HG02763 (cell line): ENCODE measurements around the gene TMEM82.

Source experiments
- ATAC-seq: cut with Tn5 transposase; IDR thresholded peaks from one replicate; pipeline ENCODE4 v1.9.1; 2021; ENCODE audit warnings: mild to moderate bottlenecking, moderate library complexity; ENCODE audit not compliant: unreplicated experiment

The TMEM82 gene

GRCh38 chr1:15734901-15735300 is 7.4 kb upstream of the TMEM82 start:
- ATAC-seq = no peak

- ATAC-seq = no peak
Measured at GRCh38 chr1:15735304-15736037, 6.8 kb upstream of the TMEM82 start.

DNA sequence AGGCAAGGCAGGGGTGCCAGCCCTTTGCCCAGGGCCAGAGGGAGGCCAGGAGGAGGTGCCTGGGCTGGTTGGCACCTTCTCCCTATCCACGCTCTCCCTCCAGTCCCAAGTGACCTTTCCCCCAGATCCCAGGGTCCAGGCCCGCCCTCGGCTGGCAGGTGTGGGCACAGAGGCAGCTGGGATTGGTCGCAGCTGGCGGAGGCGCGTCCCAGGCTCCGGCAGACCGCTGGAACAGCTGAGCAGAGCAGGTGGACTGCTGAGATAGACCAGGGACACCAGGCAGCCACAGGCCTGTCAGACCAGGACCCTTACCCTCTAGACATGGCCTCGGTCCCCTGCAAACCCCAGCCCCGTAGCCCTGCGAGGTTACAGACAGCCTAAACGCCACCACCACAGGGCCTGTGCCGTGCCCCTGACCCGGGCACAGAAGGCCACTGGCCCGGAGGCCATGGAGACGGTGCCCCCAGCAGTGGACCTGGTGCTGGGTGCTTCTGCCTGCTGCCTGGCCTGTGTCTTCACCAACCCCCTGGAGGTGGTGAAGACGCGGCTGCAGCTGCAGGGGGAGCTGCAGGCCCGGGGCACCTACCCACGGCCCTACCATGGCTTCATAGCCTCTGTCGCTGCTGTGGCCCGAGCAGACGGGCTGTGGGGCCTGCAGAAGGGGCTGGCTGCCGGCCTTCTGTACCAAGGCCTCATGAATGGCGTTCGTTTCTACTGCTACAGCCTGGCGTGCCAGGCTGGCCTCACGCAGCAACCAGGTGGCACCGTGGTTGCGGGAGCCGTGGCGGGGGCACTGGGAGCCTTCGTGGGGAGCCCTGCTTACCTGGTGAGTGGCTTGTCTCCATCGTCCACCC is 6.0 kb upstream of the TMEM82 start, which contains the start of gene SLC25A34:
Gene SLC25A34, plus strand, starts transcription at position 221 of the 854 bp plus-strand sequence. Its CDS starts 228 bp downstream, at position 449.
- ATAC-seq = no peak

DNA sequence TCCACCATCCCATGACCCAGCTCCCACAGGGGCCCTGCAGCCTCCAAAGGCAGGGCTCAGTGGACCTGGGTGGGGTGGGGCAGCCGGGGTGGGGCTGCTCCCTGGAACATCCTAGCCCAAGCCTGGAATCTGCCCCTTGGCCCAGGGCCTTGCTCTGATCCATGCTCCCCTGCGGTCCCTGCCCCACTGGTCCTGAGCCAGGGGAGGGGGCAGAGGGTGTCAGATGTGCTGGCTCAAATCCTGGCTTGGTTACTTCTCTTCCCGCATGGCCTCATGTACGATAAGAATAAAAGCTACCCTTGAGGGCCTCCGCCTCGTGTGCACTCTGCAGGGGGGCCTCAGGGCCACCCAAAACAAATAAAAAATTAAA is 5.4 kb upstream of the TMEM82 start:
- no peak for ATAC-seq

DNA sequence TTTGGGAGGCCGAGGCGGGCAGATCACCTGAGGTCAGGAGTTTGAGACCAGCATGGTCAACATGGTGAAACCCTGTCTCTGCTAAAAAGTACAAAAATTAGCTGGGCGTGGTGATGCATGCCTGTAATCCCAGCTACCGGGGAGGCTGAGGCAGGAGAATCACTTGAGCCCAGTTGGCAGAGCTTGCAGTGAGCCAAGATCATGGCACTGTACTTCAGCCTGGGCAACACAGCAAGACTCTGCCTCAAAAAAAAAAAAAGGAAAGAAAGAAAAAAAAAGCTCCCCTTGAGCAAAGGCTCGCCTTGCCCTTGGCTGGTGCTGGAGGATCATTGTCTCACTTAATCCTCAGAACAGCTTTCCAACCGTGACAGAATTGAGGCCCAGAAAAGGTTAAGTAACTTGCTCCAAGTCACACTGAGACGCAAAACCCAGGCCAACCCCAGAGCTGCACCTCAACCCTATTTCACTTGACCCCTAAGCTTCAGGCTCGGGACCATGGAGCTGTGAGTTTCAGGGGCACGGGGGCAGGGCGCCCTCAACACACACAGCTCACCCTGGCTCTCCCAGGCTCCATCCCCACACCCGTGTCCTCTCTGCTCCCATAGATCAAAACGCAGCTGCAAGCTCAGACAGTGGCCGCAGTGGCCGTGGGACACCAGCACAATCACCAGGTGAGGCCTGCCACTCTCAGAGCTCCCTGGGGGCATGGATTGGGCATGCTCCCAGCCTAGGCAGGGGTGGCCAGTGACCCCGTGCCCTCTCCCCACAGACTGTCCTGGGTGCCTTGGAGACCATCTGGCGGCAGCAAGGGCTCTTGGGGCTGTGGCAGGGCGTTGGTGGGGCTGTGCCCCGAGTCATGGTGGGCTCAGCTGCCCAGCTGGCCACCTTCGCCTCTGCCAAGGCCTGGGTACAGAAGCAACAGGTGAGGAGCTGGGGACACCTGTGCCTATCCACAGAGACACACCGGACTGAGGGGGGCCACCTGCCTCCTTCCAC is 4.7 kb upstream of the TMEM82 start:
- ATAC-seq = no peak

GRCh38 chr1:15738416-15739113 is 3.7 kb upstream of the TMEM82 start:
- no peak for ATAC-seq

GRCh38 chr1:15739259-15739658 is 3.0 kb upstream of the TMEM82 start:
- ATAC-seq = no peak

DNA sequence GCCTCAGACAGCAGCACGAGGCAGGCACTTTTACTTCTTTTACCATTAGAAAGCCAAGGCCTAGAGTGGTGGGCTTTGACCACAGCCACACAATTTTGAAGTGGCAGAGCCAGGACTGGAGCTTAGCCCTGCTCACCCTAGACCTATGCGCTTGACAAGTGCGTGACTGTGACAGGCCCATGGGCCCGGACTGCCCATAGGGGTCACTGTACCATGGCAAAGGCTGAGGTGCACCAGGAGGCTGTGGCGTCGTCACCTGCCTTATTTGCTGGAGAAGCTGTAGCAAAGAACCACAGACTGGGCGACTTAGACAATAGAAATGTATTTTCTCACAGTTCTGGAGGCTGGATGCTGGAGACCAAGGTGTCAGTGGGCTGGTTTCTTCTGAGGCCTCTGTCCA is 2.6 kb upstream of the TMEM82 start:
- no peak for ATAC-seq

DNA sequence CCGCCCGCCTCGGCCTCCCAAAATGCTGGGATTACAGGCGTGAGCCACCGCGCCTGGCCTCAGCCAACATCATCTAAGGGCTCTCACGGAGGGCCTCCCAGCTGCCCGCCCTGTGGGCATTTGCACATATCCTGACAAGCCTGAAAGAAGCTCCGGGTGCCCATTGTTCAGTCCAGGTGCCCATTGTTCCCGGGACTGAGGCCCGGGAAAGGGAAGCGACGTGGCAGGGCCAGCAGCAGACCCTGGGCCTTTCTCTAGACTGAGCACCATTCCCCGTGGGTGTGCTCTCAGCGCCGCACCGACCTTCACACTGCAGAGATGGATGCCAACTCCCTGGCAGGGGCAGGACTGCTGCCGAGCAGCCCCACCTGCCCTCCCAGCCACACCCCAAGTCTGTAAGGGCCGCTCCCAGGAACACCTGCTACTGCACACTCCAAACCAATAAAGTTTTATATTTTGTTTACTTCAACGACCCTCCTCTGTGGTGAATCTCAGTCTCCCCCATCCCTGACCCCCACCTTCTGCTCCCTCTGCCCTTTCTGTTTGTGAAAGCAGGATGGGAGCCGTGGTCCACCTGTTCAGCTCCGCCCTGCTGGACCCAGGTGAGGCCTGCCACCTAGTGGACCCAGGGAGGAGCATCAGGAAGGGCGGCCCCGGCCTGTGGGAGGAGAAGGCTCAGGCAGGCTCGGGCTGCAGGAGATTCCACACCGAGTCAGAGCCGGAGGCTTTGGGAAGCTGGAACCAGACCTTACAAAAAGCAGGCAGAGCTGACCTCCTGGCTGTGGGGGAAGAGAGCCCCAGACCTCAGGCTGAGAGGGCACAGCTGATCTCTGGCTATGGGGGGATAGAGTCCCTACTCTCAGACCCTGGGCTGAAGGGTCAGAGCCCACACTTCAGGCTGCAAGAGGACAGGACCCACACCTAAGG is 1.1 kb upstream of the TMEM82 start:
- no peak for ATAC-seq

DNA sequence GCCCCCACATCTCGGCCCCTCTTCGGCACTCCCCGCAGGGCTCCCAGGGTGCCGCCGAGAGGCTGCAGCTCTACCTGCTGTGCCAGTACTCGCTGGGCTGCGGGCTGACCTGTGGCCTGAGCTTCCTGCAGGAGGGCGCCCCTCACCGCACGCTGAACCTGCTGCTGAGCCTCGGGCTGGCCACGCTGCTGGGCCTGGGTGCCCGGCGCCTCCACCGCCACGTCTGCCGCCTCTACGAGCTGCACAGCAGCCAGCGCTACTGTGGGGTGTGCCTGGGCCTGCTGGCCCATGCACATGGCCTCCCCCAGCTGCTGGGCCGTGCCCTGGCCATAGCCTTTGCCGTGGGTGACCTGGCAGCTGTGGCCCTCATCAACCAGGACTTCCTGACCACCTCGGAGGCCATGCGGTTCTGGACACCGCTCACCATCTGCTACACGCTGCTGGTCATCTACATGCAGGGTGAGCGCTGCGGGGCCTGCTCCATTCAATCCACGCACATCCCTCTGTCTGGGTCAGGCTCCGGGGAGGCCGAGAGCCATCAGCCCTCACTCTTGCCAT is 1.9 kb downstream of the TMEM82 start:
- ATAC-seq = no peak

DNA sequence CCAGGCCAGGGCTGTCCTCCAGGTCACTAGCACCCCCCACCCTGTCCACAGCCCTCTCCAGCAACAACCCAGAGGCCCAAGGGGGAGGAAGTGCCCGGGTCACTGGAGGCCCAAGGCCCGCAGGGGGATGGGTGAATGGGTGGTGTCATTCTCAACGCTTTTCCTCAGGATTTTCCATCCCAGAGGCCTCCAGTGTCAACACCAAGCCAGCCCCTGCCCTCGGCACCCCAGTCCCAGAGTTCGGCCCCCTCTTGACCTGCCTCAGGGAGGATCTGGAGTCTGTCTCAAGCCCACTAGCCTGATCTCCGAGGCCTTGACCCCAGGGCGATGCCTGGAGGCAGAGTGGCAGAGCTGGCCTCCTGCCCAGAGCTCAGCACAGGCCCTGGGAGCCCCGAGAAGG is 5.1 kb downstream of the TMEM82 start:
- ATAC-seq = no peak

DNA sequence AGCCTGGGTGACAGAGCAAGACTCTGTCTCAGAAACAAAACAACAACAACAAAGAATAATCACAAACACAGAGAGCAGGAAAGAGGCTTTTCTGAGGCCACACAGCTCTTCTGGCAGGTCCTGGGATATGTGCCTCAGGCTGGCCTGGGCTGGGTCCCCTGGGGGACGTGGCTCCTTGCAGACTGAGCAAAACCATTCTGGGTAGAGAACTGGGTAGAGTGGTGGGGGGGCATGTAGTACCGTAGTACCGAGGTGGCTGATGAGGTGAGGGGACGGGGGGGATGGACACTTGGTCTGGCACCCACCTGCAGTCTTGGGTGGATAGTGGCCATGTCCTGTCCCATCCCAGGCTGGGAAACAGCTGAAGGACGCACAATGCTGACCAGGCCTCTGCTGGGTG is 6.0 kb downstream of the TMEM82 start:
- no peak for ATAC-seq

DNA sequence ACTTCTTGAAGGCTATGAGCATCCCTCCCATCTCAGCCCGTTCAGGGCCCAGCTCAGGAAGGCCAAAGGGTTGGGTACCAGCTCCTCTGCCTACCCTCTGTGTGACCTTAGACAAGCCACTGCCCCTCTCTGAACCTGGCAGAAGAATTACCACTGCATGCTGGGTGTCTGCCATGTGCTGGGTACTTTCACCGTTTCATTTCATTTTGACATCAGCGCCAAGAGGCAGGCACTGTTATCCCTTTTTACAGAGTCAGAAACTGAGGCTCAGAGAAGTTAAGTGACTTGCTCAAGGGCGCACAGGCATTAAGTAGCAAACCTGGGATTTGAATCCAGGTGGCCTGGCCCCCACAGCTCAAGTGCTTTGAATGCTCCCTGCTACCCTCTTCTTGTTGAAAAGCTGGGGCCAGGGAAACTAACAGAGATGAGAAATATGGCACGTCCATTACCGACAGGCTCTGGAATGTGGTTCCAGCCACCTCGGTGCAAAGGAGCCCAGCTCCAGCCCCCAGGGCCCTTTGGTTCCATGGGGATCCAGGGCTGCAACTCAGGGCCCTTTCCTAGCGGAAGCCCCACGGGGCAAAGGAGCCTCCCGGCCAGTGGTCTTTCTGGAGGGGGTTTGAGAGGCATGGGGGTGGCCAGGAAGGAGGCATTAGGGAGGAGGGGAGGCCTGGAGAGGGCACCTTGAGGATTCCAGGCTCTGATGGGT is 6.5 kb downstream of the TMEM82 start:
- ATAC-seq = no peak

DNA sequence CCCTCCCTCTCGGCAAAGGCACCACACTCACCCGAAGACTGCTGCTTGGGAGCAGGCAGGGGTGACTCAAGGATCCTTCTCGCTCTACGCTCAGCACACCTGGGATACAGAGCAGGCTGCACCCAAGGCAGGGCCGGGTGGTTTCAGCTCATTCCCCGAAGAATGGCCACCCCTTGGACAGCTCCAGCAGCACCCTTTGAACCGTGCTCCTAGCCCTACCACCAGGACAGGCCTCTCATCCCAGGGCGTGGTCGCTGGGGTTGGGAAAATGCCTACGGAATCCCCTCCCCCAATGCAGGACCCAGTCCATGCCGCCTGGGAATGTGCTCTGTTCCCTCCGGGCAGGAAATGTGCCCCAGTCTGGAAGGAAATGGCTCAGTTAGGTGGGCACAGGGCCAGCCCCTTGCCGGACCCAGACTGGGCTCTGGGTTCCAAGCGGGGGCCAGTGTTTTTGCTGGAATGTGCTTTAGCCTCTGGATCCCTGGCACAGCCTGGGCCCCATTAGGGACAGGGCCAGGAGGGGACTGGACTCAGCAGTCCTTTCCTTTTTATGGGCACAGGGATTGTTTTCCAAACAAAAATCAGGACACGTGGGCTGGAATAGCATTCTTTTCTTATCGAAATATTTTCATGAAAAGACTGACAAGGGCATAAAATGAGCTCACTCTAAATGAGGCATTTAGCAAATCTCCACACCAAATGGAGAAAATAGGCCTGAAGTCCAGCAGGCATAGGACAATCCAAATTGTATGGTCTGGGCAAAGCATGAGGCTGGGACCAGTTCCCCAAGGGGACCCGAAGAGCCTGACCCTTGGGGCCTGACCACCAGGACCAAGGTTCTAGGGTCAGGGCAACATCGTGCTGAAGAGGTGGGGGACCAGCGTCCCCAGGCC is 7.3 kb downstream of the TMEM82 start:
- ATAC-seq = no peak

DNA sequence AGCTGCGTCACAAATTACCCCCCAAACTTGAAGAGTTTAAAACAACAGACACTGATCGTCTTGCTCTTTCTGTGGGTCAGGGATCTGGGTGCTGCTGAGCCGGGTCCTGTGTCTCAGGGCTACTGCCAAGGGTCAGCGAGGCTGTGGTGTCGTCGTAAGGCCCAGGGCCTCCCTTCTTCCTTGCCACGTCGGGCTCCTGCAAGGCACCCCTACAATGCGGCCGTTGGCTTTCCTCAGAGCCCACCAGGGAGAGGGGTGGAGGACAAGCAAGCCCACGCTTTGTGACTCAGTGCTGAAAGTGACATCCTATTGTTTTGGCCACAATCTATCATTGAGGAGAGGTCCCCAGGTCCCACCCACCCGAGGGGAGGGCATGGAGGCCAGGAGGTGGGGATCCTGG is 8.6 kb downstream of the TMEM82 start:
- no peak for ATAC-seq

GRCh38 chr1:15751717-15752116 is 9.4 kb downstream of the TMEM82 start:
- ATAC-seq = no peak

DNA sequence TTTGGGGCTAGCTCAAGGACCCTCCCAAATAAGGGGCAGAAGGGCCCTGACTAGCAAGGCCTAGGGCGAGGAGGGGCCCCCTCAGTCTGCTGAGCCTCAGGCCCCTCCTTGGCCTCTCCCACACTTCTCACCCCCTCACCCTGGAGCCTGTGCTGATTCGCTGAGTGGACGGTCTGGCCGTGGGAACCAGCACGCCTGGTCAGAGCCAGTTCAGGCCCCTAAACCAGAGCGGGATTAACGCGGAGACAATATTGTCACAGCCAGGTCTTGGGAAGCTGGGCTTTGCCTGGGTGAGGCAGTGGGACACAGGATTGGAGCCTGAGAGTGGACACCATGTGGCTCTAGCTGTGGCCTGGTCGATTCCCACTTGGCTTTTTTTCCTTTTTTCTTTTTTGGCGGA is 11.5 kb downstream of the TMEM82 start:
- no peak for ATAC-seq
